ENCODE measurements around the gene ATG5. TPM values are rescaled to one million over a fixed set of nuclear protein-coding genes. Genes with fewer than 3 reads are reported as not detected.

The ATG5 gene
- total and polyA plus RNA-seq, 2 donors from 2014 or later, result 26.5 to 31.6 TPM

DNA sequence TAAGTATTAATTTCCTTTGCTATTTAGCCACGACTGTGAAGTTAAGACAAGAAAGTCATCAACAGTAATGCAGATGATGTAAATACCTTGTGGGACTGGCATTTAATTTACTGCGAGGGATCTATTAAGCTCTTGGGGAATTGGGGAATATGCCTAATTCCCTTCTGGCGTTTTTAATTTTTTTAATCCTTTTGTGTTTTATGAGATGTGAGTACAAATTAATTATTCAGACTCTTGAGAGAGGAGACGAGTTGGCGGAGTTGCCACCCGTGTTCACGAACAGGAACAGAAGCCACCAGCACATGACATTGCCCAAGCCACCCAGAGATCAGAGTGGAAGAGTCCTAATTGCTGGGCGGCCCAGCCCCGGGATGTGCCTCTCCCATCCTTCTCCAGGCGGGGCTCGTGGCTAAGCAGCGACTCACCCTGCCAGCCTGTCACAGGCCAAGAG is 34.4 kb upstream of the ATG5 start:
- no peaks in the 10 kb centered on the region for H3K27me3 ChIP-seq (ENCODE audit: control insufficient read depth, insufficient read depth, low read length)
- intact Hi-C loops (cut with DNase I), result no loop called here

GRCh38 chr6:106356378-106356777 is 30.8 kb upstream of the ATG5 start:
- peaks cover 0 to 4% (median 2%) of the 10 kb centered on the region in 3 donors for H3K4me1 ChIP-seq (ENCODE audit: control insufficient read depth in 2 of 3, insufficient read depth in 2 of 3, low read depth in 1 of 3, low read length in 3 of 3)
- no peaks in the 10 kb centered on the region for H3K9me3 ChIP-seq (ENCODE audit: control insufficient read depth in 2 of 3, insufficient read depth in 1 of 3, low read length in 3 of 3)
- H3K36me3 ChIP-seq (ENCODE audit: control insufficient read depth in 2 of 3, insufficient read depth in 3 of 3, low read length in 3 of 3), result no peaks in the 10 kb centered on the region
- no peak overlapping the region for H3K9ac ChIP-seq (ENCODE audit: low read length in 3 of 3)
- H3K27me3 ChIP-seq (ENCODE audit: control insufficient read depth, insufficient read depth, low read length), result no peaks in the 10 kb centered on the region
- FAIRE-seq (no peak), DNase-seq (no peak)
- H3K4me3 ChIP-seq (ENCODE audit: low read length in 3 of 3), result no peak overlapping the region
- no peak for TF ChIP-seq CTCF (IDR thresholded peaks at IDR 0.05; ENCODE audit: borderline replicate concordance, extremely low read depth, insufficient read depth)
- intact Hi-C loops (cut with DNase I), result no loop called here
- no peak overlapping the region for H3K27ac ChIP-seq (ENCODE audit: low read depth in 2 of 2, low read length in 2 of 2)

More for the DNA sequence above, 34.4 kb upstream of the ATG5 start:
- FAIRE-seq (no peak), DNase-seq (no peak)
- Histone ChIP-seq H3K4me3 (ENCODE audit: low read length in 3 of 3) (peak overlapping the region in 2 of 3 donors; percentile 18 to 55), H3K36me3 (ENCODE audit: control insufficient read depth in 2 of 3, insufficient read depth in 3 of 3, low read length in 3 of 3) (no peaks in the 10 kb centered on the region), H3K9ac (ENCODE audit: low read length in 3 of 3) (peak overlapping the region in 1 of 3 donors; percentile 44), H3K27ac (ENCODE audit: low read depth in 2 of 2, low read length in 2 of 2) (no peak overlapping the region), H3K4me1 (ENCODE audit: control insufficient read depth in 2 of 3, insufficient read depth in 2 of 3, low read depth in 1 of 3, low read length in 3 of 3) (peaks cover 0 to 4% (median 2%) of the 10 kb centered on the region in 3 donors), H3K9me3 (ENCODE audit: control insufficient read depth in 2 of 3, insufficient read depth in 1 of 3, low read length in 3 of 3) (no peaks in the 10 kb centered on the region)
- no peak for TF ChIP-seq CTCF (IDR thresholded peaks at IDR 0.05; ENCODE audit: borderline replicate concordance, extremely low read depth, insufficient read depth)

DNA sequence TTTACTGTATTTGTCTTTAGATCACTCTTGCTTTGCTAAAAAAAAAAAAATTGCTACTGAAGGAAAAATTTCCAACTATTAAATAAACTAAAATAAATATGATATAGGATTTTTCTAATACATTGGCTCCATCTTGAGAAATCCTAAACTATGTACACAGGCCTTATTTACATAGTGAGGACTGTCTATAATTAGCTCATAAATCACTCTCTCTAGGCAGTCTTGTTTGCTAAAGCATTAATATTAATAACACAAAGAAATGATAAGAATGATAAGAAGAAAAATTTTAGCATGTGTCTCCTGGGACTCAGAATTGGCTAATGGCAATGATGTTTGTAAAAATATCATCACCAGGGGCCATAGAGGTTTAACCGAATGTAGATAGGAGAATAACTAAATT is 21.7 kb upstream of the ATG5 start:
- no peak for DNase-seq
- no peaks in the 10 kb centered on the region for H3K4me1 ChIP-seq (ENCODE audit: control insufficient read depth in 2 of 3, insufficient read depth in 2 of 3, low read depth in 1 of 3, low read length in 3 of 3)
- no peak overlapping the region for H3K9ac ChIP-seq (ENCODE audit: low read length in 3 of 3)
- no peak overlapping the region for H3K4me3 ChIP-seq (ENCODE audit: low read length in 3 of 3)
- FAIRE-seq, result no peak
- no peak for TF ChIP-seq CTCF (IDR thresholded peaks at IDR 0.05; ENCODE audit: borderline replicate concordance, extremely low read depth, insufficient read depth)
- H3K9me3 ChIP-seq (ENCODE audit: control insufficient read depth in 2 of 3, insufficient read depth in 1 of 3, low read length in 3 of 3), result no peaks in the 10 kb centered on the region
- H3K36me3 ChIP-seq (ENCODE audit: control insufficient read depth in 2 of 3, insufficient read depth in 3 of 3, low read length in 3 of 3), result no peaks in the 10 kb centered on the region
- H3K27me3 ChIP-seq (ENCODE audit: control insufficient read depth, insufficient read depth, low read length), result no peaks in the 10 kb centered on the region
- intact Hi-C loops (cut with DNase I), result loop anchor here (10.0 kb wide), 1 partner anchor 228 kb away; no protein-coding TSS in a partner anchor
- no peak overlapping the region for H3K27ac ChIP-seq (ENCODE audit: low read depth in 2 of 2, low read length in 2 of 2)

Data from kidney (tissue), 14 donors.